Endothelial cell of umbilical vein (primary cell): ENCODE data around the gene SEMA4D.

Experiments used
- EZH2 ChIP-seq: IDR thresholded peaks from 2 replicates; pipeline ENCODE4 v1.6.1; 2012; ENCODE audit warnings: borderline replicate concordance, low read depth, mild to moderate bottlenecking, moderate library complexity, low read length, inconsistent platforms; ENCODE audit not compliant: severe bottlenecking
- GATA2 ChIP-seq: IDR thresholded peaks from 2 replicates; pipeline ENCODE4 v1.7.0; 2011; ENCODE audit warnings: low read depth, mild to moderate bottlenecking, moderate library complexity, mixed read lengths, low read length; ENCODE audit not compliant: insufficient read length, insufficient read depth
- JUN ChIP-seq: IDR thresholded peaks from 2 replicates; pipeline ENCODE4 v1.6.1; 2011; ENCODE audit warnings: borderline replicate concordance, low read depth; ENCODE audit not compliant: insufficient read length, insufficient read depth
- MYC ChIP-seq: IDR thresholded peaks from one replicate; pipeline ENCODE4 v1.6.1; 2011; ENCODE audit warnings: mild to moderate bottlenecking, low read depth, low read length
- POLR2A ChIP-seq: IDR thresholded peaks from 2 replicates; pipeline ENCODE4 v1.6.1; 2012; ENCODE audit warnings: low read depth, mild to moderate bottlenecking, control low read depth, low read length
- POLR2AphosphoS5 ChIP-seq: IDR thresholded peaks from 2 replicates; pipeline ENCODE4 v1.6.1; 2012; ENCODE audit warnings: low read depth, mild to moderate bottlenecking, control low read depth, low read length, moderate library complexity; ENCODE audit not compliant: insufficient read depth
- TF ChIP-seq, protein P1 (sequence below), 2 donors: IDR thresholded peaks; 1 replicate in 1 of 2; 2 replicates in 1 of 2; pipeline ENCODE4 v1.5.1; 2011; ENCODE audit warnings: low read length in 2 of 2, mild to moderate bottlenecking in 2 of 2, moderate library complexity in 2 of 2, control low read depth in 1 of 2, inconsistent platforms in 1 of 2, low read depth in 1 of 2; ENCODE audit not compliant: insufficient read depth in 1 of 2; ENCODE audit errors: extremely low read depth in 1 of 2
- TF ChIP-seq, protein P2 (sequence below): IDR thresholded peaks from 2 replicates; pipeline ENCODE4 v1.6.1; 2011; ENCODE audit not compliant: insufficient read depth, insufficient read length

DNA sequence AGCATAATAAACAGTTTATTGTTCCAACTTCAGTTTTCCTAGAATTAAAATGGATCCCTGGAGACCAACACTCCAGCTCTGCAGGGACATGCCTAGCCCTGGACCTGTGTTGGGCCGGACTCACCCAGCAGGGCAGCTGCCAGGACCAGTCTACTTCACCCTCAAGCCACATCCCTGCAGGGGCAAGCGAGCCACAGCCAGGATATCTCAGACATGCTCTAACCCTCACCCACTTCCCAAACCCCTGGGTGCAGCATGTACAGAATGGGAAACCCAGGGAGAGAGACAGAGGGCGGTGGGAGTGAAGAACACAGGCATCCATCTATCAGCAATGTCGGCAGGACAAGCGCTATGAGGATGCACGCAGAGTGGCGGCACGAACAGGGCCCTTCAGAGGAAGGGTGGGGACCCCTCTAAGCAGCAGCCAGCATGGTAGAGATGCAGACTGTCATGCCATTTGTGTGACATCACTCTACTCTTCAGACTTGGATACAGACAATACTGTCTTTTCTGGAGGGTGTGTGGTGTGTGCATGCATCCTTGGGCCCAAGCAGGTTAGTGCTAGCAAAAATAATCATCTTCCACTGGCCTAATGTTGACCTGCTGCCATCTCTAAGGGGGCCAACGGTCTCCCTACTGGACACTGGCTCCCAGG lies 83.1 kb downstream of the SEMA4D start:
- TF ChIP-seq, protein P1, sequence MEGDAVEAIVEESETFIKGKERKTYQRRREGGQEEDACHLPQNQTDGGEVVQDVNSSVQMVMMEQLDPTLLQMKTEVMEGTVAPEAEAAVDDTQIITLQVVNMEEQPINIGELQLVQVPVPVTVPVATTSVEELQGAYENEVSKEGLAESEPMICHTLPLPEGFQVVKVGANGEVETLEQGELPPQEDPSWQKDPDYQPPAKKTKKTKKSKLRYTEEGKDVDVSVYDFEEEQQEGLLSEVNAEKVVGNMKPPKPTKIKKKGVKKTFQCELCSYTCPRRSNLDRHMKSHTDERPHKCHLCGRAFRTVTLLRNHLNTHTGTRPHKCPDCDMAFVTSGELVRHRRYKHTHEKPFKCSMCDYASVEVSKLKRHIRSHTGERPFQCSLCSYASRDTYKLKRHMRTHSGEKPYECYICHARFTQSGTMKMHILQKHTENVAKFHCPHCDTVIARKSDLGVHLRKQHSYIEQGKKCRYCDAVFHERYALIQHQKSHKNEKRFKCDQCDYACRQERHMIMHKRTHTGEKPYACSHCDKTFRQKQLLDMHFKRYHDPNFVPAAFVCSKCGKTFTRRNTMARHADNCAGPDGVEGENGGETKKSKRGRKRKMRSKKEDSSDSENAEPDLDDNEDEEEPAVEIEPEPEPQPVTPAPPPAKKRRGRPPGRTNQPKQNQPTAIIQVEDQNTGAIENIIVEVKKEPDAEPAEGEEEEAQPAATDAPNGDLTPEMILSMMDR (IDR thresholded peaks at IDR 0.05; ENCODE audit: extremely low read depth in 1 of 2, insufficient read depth in 1 of 2, low read depth in 1 of 2, low read length in 2 of 2): no peak
- no peak for TF ChIP-seq JUN
- no peak for TF ChIP-seq POLR2A
- TF ChIP-seq, protein P2, sequence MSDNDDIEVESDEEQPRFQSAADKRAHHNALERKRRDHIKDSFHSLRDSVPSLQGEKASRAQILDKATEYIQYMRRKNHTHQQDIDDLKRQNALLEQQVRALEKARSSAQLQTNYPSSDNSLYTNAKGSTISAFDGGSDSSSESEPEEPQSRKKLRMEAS: no peak
- TF ChIP-seq EZH2: no peak
- TF ChIP-seq POLR2AphosphoS5: no peak
- TF ChIP-seq MYC: no peak
- TF ChIP-seq GATA2: no peak
